RPMI8226 (cell line): ENCODE results near the gene NUCKS1.
A peak's percentile ranks its signal among the peaks of the same experiment; 100 is the strongest.

Experiments
- DNase-seq: peaks from one replicate; pipeline ENCODE4 v3.0.0-alpha.2; 2015

NUCKS1 gene

DNA sequence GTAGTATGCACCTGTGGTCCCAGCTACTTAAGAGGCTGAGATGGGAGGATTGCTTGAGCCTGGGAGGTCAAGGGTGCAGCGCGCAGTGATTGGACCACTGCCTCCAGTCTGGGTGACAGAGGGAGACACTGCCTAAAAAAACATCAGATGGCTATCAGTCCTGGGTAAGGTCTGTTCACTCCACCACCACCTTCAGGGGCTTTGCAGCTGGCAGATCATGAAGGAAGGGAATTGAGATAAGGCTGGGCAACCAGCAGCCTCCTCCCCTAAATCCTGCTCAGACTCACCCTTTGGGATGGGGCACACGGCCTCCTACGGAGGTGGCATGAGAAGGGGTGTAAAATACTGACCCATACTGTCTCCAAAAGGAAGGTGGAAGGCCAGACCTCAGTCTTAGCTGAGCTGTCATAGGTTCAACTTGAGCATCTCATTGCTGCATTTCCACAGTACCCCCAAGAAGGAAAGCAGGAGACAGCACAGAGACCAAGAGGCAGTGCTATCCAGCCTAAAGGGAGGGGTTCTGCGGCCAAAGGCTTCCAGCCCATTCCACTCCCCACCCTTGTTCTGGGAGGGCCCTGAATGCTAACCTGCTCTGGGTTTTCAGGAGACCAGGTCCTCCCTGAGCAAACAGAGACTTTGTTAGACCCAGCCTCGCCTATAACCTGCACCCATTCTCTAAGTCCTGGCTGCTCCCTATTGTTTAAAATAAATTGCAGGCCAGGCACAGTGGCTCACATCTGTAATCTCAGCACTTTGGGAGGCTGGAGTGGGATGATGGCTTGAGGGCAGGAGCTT lies 83.4 kb downstream of the NUCKS1 start:
- no peak for DNase-seq

DNA sequence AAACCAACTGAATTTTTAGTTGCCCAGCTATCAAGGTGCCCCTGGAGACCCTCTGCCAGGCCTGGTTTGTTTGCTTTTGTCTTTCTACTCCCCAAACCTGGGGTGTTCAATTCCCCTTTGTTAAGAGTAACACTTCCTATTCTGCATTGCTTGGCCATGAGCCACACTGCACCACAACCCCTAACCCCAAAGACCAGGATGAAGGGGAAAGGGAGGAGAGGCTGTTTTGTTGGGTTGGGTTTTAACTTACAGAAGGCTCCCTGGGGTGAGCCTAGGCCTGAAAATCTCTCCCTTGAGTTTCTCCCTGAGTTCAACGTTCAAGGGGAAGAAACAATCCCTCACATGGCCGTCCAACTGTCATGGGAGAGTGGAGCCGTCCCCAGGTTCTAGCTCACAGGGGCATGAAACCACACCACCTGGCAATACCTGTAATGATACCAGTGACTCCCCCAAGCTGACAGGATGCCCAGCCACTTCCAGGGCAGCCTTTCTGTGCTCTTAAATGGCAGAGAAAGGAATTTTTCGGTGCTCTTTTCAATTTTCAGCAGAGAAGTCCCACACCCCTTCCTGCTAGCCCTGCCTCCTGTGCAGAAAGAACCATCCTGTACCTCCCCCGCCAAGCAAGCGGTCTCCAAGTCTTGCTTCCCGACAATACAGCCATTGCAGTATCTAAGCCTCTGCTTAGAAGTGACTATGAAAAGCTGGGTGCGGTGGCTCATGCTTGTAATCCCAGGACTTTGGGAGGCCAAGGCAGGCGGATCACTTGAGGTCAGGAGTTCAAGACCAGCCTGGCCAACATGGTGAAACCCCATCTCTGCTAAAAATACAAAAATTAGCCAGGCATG lies 84.6 kb downstream of the NUCKS1 start:
- DNase-seq = peak; percentile 34

DNA sequence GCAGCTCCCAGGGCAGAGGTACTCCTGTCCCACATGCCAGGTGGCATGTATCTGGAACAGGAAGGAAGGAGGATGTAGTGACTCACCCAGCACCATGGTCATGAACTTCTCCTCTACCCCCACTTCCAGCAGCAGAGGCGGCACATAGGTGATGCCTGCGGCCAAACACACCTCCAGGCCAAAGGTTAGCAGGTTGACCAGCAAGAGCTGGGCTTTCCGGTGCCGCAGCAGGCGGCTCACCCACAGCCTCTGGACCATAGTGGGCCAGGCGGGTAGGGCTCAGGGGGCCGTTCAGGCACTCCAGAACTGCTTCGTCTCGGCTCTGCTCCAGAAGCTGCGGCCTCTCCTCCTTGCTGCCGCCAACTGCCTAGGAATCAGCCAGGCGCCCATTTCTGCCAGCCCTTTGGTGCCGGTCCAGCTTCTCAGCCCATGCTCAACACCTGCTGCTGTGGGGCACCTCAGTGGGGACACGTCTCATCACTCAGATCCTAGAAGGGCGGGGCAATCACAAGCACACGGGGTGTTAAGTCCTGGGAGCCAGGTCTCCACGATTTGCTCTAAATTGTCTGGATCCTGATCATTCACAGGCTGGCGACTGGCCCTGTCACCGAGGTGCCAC lies 85.5 kb downstream of the NUCKS1 start:
- no peak for DNase-seq

- DNase-seq = no peak
These were observed 86.6 kb downstream of the NUCKS1 start for GRCh38 chr1:205663286-205663936.
